GM19328 (cell line): Measurements from ENCODE around the gene LPAR5.

ENCODE experiments used
- ATAC-seq: cut with Tn5 transposase; IDR thresholded peaks from one replicate; pipeline ENCODE4 v1.9.1; 2021; ENCODE audit warnings: mild to moderate bottlenecking, moderate library complexity; ENCODE audit not compliant: unreplicated experiment

LPAR5 gene

DNA sequence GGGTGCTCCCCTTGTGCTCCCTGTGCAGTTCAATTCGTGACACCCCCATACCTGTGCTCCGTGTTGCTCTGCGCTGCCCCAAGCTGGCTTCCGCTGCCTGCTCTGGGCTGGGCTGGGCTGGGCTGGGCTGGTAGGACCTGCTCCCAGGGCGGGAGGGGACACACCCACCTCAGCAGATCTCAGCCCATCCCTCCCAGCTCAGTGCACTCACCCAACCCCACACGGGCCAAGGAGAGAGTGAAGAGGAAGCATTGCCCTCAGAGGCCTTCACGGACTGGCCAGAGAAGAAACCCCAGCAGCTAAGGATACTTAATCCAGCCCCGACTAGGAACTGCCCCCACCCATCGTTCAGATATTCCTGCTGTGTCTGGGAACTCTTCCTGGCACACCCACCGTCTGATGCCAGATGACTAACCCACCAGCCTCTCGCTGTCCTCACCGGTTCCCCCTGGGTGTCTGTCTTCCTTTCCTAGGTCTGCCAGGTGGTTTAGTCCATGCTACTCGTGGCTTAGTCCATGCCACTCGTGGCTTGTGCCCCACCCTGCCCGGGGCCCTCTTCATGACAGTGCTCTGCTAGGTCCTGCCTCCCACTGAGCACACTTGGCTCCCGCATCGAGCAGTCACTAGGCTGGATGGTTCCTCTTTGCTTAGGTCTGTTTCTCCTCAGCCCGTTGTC lies at the start of gene LPAR5:
TSS of gene LPAR5 (minus strand) at position 104 of the 676 bp plus-strand sequence. CDS start 14,711 bp downstream, outside the sequence.
- ATAC-seq = no peak

DNA sequence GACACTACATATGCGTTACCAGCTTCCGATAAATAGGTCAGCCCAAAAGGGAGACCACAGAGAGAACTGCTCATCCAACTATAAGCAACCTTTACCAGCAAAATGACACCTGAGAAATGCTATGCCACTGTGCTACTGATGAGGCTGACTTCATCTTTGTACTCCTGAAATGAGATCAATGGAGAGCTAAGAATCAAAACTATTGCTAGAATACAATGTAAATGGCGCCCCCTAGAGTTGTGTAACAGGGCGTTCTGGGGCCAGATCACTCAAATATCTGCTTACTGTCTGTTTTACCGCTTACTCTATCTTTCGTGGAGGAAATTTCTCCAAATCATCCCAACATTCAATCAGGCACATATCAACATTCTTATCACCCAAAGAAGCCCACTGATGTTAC lies 48.9 kb upstream of the LPAR5 start:
- no peak for ATAC-seq

DNA sequence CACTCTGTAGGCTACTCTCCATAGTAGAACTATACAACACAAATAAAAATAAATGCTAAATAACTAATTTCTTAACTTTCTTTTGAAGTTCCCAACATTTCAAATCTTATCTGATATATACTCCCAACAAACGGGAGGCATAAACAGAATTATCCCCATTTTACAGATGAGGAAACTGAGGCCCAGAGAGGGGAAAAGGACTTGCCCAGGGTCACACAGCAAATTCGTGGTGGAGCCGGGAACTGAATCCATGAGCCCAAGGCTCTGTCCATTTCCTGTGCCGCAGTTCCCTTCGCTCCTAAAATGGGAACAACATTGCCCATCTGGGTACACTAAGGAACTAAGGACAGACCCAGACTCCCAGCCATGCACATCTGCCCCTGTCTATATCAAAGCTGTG lies 41.2 kb upstream of the LPAR5 start:
- ATAC-seq = no peak

DNA sequence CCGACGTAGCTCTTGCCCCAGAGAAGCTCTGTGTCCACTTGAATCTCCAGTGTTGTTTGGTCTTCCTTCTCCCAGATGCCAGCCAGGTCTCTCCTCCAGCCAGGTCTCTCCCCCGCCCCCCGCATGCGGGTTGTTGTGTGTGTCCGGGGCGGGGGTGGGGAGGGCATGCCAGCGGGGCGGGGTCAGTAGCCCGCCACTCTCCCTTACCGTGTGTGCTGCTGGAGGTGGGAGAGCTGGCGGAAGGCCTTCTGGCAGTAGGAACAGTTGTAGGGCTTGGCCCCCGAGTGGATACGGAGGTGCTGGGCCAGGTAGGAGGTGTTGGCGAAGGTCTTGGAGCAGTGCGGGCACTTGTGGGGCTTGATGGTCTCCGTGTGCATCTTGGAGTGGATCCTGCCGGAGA lies 36.4 kb upstream of the LPAR5 start:
- no peak for ATAC-seq

DNA sequence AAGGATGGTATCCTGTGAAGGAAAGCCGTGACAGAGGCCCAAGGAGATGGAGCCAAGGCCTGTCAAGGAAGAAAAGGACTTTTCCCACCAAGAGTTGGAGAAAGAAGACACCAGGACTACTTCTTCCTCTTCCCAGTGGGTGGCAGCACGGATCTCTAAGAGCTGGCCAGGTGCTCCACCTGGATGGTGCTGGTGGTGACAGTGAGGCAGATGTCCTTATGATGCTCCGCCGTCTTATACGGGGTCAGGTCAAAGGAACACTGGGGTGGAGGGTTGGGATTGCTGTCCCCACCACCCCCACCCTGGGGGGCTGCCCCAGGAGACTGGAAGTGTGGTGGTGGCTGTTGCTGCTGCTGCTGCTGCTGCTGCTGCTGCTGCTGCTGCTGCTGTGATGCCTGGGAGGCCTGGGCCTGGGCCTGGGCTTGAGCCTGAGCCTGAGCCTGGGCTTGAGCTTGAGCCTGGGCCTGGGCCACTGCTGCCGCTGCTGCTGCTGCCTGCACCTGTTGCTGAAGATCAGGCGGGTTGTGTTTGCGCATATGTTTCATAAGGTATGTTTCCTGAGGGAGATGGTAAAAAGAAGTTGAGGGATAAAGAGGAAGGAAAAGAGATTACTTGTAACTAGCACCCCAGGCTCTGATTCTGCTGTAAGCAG lies 31.9 kb upstream of the LPAR5 start:
- ATAC-seq = no peak

DNA sequence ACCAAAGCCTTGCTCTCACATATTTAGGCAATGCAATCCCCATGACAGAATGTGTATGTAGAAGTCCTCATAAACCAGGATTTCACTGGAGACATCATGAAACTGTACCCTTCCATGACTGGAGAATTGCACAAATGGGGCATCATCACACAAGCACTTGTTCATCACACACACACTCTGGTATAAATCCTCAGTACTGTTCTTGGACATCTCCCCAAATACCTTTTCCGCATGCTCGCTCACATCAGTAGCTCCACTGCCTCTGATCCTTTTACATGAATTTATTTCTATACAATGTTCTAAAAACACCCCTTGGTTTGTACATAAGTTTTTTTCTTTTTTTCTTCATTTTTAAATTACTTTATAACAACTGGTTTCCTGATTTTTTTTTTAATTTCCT lies 30.5 kb upstream of the LPAR5 start:
- no peak for ATAC-seq

DNA sequence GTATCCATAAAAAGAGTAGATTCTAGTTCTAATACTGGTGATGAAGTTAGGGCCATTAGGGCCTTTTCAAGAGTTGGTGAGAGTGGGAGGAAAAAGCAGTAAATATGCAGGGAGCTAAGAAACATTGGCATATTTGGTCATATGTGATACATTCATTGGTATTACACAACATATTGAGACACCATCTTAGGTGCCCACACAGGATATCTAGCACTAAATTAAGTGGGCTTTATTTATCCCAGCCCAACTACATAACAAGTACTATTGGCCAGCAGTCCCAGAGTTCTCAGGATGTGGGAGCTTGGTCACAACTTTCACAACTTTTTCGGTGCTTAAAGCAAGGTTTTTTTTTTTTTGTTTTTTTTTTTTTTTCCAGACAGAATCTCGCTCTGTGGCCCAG lies 29.1 kb upstream of the LPAR5 start:
- no peak for ATAC-seq

DNA sequence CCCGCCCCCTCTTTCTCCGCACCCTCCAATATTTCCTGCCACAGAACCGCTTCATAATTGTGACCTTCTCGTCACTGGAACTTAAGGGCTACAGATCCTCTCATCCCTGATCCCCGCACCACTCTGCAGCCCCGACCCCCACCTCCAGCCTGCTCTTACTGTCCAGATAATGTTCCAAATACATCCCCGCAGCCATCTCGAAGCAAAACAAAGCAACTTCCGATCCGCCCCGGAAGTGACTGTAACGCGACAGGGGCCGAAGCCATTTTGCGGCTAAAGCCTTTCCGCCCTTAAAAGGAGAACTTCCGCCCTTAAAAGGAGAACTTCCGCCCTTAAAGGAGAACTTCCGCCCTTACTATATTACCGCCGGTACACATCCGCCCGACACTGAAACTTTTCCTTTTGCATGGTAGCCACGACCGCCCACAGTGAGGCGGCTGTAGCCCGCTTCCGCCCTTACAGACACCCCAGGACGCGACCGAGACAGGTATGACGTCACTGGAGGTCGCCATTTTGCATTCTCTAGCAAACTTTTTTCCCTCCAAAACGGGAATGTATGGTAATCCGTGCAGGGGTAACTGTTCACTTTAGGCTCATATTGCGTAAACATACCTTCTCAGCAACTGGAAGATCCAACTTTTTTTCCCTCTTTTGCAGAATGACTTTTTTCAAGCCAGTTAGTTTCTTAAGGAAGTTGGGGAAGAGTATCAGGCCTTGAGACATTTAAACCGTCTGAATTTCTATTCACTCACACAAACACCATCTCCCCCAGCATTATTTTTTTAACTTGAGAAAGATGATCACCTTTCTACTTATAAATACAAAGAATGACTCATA lies 27.4 kb upstream of the LPAR5 start, which contains the start of gene ING4:
TSS of gene ING4 (minus strand) at position 214 of the 837 bp plus-strand sequence. CDS start at position 196, 18 bp downstream.
- ATAC-seq = peak; percentile 97

DNA sequence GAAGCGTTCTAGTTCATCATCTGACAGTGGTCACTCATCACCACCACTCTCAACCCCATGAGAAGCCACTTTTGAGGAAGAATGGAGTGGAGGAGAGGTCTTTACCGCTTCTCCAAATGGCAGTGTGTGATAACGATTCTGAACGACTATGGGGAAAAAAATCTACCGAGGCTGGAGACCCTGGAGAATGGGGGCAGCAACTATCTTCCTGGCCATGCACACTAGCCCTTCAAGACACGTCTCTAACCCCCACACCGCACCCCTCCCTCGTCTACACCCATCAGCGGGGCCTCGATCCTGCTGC lies 26.8 kb upstream of the LPAR5 start:
- peak; percentile 10 for ATAC-seq

DNA sequence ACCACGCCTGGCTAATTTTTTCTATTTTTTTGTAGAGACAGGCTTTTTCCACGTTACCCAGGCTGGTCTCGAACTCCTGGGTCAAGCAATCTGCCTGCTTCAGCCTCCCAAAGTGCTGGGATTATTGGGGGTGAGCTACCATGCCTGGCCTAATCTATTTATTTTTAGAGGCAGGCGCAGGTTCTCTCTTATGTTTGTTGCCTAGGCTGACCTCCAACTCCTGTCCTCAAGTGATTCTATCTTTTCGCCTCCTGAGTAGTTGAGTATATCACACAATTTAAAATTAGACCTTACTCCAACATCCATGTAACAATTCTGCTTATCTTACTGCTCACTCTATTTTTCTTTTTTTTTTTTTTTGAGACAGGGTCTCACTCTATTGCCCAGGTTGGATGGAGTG lies 18.2 kb upstream of the LPAR5 start:
- ATAC-seq = no peak

DNA sequence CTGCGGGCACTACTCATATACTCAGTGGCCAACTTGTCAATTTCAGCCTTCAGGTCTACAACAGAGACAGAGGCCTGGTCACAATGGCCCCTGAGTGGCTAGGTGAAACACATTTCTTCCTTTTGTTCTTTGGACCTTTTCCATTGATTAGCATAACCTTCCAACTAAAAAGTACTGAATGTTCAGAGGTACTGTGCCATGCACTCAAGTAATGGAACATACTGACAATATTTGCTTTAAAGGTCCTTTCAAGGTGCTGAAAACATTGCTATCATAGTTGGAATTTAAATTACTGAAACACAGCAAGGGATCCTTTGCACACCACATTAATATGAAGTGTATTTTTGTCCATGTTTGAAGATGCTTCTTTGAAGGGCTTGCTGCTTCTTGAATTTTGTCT lies 17.6 kb upstream of the LPAR5 start:
- ATAC-seq = no peak

DNA sequence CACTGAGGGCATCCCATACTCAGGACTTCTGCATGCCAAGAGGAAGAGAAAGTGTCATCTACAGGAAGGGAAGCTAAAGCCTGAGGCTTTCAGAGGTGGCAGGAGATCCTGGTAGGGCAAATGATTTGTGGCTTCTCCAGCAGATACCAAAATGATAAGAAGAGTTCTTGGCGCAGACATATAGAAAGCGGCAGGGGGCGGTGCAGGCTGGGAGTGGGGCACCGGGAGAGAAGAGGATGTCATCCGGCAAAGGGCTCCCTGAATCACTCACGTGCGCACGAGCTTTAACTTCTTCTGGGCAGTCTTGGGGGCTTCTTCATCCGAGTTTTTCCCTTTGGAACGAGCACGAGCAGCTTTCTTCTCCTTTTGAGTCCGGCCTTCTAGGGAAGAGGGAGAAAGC lies 16.6 kb upstream of the LPAR5 start:
- ATAC-seq = no peak

DNA sequence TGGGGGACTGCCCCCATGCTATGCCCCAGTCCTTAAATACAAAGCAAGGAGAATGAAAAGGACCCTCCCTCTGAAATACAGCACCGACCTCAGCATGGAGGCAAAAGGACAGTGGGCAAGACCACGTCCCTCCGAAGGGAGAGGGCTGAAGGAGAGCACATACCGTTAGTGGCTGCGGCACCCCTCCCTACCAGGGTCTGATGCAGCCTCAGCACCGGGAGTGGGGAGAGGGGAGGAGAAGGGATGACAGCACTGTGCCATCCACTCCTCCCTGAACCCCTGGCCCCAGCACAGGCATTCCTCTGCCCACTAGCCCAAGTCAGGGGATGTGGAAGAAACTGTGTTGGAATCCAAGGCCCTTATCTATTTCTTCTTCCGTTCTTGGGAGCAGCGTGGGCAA lies 15.1 kb upstream of the LPAR5 start:
- no peak for ATAC-seq

DNA sequence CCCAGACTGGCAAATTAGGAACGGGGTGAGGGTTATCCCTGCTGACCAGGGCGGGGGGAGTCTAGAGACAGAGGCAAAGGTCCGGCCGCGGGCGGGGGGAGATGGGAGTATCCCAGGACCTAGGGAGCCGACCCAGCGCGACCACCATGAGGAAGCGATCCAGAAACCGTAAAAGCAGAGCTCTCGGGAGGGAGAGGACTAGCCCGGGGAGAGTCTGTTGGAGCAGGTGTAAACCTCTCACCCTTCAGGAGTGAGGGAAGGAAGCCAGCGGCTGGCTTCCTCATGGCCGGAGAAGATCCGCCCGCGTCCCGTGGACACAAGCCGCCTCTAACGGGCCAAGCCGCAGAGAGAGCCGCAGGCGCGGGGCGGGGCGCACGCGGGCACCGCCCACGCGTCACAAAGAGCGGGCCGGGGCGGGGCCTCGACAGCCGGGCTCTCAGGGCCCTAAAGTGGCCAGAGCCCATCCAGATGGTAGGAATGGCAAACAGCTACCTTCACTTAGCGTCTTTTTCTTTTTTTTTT lies 11.4 kb upstream of the LPAR5 start, which contains the start of gene ACRBP:
TSS of gene ACRBP (minus strand) at position 350 of the 522 bp plus-strand sequence. CDS start at position 284, 66 bp downstream.
- ATAC-seq = no peak

DNA sequence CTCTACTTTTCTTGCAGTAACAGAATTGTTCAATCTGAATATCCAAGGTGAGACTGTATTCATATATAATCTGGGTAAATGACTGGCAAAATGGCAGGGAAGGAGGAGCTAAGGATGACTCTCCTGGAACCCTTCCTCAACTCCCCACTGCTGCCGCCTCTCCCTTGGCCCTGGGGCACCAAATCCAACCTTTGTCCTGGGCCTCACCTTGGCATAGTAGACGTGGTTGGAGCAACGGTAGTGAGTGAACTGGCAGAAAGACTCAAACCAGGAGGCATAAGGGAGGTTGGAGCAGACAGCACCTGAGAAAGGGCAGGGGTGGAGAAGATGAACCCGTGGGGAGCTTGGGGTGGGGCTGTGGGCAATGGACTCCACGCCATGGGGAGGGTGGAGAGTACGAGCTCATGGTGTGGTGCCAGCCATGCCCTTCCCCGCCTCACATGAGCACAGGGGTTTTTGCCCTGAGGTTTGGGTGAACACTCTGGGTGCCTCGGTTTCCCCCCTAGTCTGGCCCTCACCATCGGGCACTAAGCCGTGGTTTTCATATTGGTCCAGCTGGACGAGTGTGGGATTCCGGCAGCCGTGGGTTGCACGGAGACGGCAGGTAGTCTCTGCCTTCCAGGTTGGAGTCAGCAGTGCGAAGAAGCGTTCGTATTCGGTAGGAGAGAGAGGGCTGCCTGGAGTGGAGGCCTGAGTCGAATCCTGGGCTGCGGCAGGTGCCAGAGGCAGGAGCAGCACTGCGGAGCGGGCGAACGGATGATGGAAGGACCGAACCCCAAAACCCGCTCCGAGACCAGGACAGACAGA lies 10.7 kb upstream of the LPAR5 start:
- ATAC-seq = no peak

DNA sequence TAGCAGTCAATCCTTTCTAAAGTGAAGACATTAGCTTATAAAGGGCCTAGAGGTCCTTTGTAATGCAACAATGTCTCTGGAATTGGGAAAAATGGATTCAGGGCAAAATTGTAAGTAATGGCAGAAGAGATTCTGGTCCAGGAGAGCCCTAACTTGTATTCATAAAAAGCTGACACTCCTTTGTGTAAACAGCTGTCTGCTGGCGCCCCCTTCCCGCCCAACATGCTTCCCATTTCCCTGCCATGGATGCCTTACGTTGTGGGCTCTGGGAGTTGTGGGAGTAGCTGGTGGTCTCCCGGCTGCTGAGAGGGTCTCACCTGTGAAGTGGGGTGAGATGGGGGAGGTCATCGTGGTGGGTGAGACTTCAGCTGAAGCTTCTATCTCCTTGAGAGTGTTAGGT lies 9.1 kb upstream of the LPAR5 start:
- no peak for ATAC-seq

DNA sequence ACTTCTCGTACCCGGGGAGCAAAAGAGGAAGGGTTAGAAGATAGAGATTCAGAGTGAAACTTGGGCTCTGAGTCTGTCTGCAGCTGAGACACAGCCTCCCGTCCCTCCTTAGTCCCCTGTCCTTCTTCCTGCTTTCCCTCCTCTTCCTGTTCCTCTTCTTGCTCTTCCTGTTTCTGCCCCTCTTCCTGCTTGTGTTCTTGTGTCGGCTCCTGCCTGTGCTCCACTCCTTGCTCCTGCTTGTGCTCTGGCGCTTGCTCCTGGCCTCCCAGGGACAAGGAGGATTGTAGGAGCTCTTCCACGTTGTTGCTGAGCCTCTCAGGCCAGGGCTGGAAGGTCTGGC lies 8.5 kb upstream of the LPAR5 start:
- ATAC-seq = no peak

DNA sequence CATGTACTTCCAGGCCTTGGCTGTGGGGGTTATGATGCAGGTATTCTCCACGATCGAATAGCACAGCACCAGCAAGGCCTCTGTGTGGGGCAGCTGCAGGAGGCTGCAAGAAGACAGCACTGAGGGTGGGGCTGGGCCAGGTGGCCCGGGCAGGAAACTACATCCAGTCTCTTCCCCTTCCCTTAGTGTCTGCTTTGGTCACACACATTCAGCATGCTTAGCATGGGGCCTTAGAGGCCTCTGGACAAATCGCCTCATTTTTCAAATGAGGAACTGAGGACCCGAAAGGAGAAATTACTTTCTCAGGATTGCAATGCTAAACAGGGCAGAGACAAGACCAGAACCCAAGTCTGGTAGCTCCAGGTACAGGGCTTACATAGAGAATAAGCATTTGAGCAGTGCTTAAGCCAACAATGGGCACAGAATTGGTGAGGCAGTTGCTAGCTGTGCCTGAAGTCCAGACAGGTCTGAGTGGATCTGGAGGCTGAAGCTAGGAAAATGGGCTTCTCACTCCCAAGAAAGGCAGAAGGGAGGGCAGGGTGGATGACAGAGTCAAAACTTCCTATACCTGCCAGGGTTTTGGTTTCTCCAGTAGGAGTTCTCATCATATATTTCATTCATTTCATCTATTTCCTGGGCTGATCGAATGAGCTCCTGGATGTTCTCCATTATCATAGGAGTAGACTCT lies 8.0 kb upstream of the LPAR5 start:
- ATAC-seq = no peak

DNA sequence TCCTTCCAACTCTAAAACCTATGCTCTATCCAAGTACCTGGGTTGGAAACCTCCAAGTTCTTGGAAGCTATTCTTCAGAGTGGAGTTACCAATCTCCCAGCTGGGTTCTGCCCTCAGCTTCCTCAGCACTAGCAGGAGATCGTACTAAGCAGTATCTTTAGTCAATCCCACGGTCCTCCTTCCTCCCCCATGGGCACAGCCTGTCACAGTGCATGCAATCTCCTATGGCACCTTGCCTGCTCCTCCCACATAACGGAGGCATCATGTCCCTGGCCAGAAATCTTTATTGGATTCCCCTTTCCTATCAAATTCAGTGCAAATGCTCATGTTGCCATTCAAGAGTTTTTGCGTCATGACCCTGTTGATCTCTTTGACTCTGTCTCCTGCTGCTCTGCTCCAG lies 5.4 kb upstream of the LPAR5 start:
- no peak for ATAC-seq

DNA sequence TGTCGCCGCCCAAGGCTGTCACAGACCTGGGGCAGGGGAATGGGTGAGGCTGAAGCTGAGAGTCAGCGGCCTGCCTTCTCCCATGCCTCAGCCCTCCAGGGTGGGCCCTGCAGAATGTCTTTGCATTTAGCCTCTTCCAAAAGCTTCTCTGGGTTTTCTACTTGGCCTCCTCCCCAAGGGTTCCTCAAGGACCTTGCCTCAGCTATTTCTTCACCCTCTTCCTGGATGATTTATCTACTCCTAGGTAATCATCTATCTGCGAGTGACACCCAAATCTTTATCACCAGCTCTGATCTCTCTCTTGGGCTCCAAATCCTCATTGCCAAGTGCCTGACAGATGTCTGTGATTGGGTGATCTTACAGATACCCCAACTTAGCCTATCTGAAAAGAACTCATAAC lies 4.7 kb upstream of the LPAR5 start:
- ATAC-seq = no peak
